Ammon's horn (tissue), 1 donor: ENCODE data around the gene FBXO24.

Source experiments
- DNase-seq: peaks from one replicate; pipeline ENCODE4 v3.0.0-alpha.2; 2016; ENCODE audit warnings: low spot score

FBXO24 gene

DNA sequence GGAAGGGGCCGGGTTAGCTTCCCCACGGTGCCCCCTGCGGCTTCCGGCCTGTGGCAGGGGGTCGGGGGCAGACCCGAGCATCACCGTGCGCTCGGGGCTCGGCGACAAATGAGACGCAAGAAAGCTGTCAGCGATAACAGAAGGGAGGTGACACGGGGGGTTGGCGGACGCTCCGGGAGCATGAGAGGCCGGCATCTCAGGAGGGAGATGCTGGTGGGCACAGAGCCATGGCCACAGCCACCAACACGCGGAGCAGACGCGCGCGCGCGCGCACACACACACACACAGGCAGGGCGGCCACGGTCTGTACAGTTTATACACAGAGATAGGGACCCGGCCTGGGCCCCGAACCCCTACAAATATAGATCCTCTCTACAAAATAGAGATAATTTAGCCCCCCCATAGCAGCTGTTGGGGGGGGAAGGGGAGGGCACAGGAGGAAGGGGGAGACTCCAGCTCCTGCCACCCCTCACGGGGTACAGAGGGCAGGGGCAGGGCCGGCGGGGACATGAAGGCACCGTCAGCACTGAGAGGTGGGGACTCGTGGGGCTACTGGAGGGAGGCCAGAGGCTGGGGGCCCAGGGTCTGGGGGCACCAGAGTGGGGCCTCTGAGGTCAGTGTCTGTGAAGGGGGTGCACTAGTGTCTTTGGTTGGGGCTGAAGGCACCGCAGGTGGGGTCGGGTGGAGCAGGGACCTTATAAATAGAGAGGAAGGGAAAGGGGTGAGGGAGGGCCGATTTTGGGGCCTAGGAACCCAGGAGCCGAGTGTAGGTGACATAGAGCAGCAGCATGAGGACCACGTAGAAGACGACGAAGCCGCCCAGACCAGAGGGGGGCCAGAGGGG is 11.5 kb upstream of the FBXO24 start:
- DNase-seq, result no peak

DNA sequence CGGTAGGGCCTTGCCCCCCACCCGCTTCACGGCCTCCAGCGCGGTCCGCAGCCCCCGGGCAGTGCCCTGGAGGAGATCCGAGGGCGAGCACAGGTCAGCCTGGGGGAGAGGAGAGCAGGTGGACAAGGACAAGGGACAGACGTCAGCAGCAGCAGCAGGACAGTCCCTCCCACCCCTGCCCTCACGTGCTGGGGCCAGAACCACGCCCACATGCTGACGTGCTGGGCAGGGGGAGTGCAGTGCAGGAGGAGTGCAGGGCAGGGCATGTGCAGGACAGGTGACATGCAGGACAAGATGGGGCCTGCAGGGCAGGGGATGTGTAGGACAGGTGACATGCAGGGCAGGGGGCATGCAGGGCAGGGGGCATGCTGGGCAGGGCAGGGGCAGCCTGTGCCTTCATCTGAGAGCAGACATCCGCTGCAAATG is 10.9 kb upstream of the FBXO24 start:
- no peak for DNase-seq

DNA sequence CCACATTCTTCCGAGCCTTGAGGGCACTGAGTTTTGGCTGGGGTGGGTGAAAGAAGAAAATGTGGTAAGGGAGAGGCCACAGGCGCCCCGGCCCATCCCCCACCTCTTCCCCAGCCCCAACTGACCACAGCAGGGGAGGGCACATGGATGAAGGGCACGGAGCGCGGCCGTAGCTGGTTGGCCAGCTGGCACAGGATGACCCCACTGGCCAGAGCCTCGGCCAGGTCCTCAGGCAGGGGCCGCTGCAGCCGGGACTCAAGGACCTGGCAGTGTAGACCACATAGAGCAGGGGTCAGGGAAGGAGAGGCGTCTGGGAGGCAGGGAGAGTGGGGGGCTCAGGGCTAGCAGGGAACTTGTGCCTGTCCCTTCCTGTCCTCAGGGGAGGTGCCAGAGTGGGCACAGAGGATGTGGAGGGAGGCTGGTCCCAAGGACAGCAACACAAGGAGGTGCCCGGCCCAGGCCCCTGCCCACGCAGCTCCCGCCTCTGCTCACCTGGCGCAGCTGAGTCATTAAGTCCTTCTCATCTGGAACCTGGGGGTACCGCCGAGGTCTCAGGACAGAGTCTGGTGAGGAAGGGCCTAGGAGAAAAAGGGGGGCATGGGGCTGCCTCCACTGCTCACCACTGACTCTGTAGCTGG is 10.3 kb upstream of the FBXO24 start:
- DNase-seq, result no peak

DNA sequence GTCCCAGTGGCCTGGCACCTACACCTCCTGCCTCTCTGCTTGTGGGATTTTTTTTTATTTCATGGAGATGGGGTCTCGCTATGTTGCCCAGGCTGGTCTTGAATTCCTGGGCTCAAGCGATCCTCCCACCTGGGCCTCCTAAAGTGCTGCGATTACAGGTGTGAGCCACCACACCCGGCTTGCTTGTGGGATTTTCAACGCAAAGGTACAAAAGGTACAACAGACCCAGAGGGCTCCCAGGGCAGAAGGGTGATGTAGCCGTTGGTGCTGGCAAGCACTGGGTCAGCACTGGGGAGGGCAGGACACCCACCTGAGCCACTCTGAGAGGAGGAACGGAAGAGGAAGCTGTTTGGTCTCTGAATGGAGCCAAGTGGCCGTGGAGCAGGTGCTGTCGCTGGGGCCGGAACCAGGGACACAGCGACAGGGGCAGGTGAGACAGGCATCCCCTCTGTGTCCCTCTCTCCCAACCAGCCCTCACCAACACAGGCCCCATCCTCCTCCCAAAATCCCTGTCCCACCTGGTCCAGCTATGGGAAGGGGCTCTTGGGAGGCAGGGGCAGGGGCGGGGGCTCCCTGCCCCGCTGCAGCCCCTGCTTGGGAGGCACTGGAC is 9.6 kb upstream of the FBXO24 start:
- DNase-seq, result no peak

DNA sequence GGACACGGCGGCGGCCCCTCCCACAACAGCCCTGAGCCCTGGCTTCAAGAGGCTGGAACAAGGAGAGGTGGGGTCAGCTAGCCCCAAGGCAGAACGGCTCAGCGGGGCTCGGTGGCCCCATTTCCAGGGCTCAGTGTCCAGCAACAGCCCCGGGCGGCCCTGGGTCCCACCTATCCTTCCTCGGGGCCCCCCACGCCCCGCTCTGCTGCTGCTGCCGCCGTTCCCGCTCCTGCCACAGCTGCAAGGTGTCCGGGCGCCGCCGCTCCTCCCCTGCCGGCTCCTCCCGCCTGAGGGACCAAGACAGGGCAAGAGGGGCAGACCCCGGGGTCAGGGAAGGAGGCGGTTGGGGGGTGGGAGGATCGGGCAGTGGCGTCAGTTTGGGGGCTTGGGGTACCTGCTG is 9.0 kb upstream of the FBXO24 start:
- DNase-seq, result no peak

DNA sequence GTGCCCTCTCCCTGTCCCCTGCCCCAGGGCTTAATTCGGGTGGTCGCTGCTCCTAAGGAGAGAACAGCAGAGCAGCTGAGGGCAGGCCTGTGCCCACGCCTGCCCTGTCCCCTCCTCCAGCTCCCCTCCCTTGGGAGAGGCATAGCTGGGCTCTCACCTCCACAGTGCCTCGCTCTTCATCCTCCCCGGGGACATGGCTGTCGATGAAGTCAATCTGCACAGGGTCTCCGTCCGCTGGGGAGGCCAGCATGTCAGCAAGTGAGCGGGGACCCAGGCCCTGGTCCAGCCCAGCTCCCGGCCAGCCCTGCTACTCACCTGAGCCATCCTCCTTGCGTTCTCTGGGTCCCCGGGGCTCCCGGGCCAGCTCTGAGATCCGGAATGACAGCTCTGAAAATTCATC is 8.6 kb upstream of the FBXO24 start:
- DNase-seq, result no peak

DNA sequence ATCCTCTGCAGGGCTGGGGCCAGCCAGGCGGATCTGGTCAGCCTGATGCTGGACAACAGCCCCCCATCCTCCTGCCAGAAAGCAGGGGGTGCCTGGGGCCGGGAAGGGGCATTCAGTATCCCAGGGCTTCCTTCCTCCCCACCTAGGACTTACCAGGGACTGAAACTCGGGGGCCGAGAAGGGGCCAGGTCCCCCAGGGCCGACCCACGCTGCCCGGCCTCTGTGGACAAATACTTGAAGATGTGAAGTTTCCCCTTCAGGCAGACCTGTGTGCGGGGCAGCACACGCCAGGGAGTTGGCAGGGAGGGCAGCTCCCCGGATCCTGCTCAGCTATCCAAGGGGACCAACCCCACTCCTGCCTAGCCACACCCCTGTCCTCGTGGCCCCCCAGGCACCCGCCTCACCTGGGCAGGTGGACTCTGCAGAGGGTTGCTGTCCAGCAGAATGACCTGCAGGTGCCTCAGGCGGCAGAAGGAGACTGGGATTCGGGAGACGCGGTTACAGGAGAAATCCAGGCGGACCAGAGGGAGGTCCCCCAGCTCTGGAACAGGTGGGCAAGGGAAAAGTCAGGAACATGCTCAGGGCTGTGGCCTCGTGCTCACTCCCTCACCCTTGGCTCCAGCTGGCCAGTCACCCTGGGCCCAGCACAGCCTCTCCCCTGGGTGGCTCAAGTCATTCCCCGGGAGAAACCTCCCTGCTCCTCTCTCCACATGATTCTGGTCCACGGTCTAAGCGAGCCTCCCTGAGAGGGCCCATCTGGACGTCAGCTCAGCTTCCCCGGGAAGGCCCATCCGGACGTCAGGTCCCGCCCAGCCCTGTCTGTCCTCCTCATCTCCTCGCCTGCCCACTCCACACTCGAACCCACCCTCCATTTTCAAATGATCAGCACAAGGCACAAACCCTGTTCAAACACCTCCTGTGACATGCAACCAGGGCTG is 7.6 kb upstream of the FBXO24 start:
- DNase-seq, result no peak

DNA sequence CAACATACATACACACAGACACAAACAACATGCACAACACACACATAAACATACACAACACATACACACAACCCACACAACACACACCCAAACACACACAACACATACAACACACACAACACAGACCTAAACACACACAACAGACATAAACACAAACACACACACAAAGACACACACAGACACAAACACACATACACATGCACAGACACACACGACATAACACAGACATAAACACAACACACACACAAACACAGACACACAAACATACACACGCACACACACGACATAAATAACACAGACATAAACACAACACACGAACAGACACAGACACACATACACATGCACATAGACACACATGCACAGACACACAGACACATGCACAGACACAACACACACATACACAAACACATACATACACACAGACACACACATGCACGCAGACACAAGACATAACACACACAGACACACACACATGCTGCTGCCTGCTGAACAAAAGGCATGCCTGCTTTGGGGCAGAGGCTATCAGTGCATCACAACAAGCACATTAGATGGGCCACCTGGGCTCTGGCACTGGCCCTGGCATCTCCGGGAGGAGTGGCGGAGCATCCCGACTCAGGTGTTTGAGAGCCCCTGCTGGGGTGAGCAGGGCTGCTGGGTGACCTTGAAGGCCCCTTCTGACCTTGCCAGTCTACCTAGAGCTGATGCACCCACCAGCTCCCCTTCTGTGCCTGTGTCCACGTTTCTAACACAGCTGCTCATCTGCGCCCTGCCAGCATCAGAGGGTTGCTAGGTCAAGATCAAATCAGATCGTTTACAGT is 5.5 kb upstream of the FBXO24 start:
- no peak for DNase-seq

DNA sequence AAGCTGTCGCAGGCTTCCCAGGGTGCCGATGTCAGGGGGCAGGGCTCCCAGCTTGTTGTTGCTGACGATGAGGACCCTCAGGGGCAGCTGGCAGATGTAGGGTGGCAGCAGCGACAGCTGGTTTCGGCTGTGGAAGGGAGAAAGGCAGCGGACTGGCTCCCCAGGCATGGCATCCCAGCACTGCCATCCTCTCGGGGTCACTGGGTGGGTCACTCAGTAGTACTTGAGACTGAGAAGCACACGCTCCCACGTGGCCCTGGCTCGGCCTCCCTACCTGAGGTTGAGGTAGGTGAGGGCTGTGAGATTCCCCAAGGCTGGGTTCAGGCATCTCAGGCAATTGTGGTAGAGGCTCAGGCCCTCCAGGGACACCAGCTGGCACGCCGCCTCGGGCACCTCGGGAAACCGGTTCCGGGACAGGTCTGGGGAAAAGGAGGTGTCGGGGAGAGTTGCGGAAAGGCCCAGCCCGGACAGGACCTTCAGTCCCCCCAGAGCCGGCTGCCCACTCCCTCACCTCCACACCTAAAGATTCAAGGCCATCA is 4.0 kb upstream of the FBXO24 start:
- no peak for DNase-seq

DNA sequence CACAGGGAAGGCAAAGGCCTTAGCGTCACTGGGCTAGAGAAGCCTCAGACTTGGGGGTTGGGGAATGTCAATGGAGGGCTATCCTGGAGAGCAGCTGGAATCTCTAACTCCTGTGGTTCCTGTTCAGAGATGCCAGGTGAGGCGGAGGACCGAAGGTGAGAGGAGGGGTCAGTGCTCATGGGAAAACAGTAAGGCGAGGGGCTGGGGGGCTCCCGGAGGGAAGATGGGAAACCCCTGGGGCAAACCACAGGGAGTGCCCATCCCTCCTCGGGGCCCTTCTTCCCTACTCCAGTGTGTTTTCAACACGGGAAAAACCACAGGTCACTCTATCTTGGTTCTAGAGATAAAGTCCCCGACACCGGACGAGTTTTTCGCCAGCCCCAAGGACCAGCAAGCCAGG is 3.5 kb upstream of the FBXO24 start:
- no peak for DNase-seq

DNA sequence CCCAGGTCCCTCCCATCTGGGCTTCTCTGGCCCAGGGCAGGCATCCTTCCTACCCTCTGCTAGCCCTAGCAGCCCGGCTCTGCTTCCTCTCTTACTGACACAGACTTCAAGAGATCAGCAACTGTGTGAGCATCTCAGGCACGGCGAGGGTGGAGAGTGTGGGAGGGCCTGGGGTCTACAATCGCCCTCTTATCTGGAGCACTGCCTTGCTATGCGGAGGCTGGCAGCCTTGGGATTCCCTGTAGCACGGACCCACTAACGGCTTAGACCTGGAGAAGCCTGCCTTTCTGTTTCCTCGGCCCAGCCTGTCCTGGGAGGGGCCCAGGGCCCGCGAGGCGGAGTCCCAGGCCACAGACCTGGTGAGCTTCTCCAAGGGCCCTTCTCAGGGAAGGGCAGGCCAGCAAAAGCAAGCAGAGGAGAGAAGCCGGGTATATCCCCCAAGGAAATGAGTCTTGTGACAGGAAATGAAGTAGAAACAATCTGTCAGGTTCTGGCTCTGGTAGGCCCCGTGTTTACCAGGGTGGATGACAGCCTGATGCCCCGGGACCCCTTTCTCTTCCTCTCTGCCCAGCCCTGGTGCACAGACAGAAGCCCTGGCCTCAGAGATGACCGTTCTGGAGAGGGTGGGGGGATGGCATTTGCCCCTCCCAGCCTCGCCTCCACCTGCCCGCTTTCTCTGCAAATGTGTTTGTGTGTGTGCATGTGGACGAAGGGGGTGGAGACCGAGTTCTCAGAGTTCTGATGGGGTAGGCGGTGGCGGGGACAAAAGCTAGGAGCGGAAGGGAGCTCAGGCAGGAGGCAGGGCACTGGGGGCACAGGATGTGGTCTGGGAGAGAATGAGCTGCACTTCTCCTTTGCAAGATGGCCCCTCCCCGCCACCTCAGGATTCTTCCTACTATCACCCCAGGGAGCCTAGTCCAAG is 2.7 kb upstream of the FBXO24 start:
- peak; percentile 81 for DNase-seq

DNA sequence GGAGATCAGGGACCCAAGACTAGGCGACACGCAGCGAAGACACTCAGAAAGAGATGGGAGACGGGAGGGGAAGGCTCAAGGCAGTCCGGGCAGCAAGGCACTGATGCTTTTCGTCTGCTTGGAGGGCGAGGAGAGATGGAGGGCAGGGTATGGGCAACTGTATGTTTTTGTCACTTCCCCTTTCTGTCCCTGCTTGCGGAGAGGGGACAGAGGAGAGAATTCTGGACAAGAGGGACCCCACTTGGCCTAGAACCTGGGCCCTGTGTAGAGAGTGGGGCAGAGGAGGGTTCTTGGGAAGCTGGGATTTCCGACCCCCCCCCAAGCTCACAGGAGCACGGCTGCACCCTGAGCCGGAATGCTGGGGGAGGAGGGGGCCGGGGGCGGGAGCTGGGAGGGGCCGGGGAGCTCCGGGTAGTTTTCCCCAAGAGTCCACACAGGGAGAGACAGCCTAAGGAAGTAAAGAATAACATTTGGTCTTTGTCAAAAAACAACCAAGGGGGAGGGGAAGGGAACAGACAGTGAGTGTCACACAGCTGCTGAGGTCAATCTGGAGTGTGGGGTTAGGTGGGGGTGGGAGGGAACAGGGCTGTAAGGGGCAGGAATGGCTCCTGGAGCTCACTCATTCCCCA is 2.0 kb upstream of the FBXO24 start:
- DNase-seq, result no peak

DNA sequence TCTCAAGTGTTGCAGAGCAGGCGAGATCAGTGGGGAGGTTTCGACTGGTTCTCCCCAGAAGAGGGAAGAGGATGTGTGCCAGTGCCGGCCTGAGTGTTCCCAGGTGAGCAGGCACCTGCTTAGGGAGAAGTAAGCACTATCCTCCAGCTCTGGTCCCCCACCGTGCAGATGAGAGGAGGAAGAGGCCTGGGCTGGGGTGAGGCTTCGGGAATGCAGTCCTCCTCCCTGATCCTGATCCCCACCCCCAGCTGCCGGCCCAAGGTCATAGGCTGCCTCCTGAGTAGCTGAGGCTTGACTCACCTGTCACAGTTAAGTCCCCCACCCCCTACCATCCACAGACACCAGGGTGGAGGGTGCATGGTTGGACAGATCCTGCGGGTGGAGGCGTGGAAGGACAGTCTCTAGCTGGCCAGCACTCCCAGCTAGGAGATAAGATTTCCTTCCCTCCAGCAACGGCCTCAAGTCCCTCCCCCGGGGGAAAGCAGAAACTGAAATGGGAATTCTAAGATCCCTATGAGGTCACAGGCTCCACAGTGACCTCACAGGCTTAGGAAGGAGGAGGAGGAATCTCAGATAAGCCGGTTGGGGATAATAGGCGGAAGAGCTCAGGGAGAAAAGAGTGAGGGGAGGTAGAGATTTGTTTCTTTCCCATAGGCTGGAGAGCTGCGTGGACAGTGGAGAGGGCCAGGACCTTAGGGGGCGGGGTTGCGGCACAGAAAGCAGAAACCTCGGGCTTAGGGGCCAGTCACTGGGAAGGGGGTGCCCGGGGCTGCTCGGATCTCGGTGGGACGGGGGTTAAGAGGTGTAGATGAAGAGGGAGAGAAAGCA is 1.2 kb upstream of the FBXO24 start:
- no peak for DNase-seq

DNA sequence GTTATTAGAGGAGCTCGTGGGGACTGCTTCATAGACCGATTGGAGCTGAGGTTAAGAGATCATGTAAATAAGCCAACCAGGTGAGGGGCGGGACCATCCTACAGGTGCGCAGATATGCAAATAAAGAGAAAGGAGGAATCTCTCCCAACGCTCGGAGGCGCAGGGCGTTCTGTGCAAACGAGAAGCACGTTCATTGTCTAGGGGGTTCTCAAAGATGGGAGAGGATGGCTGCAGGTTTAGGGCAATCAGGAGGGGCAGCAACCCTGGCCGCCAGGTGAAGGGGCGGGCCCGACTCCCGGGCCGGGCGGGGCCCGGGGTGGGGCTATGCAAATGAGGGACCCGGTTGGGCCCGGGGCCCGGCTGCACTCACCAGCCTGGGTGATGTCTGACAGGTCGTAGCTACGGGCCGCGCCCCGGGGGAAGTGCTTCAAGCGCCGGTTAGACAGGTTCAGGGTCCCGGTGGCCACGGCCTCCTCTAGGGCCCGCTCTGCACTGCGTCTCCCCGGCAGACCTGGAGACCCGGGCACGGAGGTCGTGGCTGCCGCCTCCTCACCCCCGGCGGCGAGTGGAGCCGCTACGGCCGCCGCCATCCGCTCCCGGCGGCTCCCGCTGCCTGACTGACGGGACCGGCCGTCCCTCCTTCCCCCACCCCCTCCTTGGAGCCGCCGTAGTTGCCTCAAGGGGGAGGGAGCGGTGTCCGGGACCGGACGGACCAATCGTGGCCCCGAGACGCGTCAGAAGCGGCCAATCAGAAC is 440 bp upstream of the FBXO24 start, which contains the start of gene LRCH4:
Gene LRCH4, minus strand, starts transcription at position 619 of the 755 bp plus-strand sequence. Its CDS starts 29 bp downstream, at position 590.
- DNase-seq, result no peak

DNA sequence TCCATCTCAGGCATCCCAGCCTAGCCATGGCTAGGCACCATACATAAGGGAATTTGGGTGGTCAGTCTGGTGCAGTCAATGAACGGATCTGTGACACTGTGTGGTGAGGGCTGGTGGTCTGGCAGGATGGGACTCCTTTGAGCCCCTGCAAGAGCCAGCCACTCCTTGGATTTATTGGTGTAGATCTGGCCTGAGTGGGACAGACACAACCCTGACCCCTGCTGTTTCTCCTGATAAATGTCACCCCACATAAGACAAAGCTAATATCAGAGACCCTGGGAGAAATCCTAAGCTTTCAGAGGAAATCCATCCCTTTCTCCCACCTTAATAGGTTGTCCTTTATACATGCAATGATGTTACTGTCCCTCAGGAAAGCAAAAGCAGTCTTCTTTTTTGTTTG is 2.3 kb downstream of the FBXO24 start:
- no peak for DNase-seq

DNA sequence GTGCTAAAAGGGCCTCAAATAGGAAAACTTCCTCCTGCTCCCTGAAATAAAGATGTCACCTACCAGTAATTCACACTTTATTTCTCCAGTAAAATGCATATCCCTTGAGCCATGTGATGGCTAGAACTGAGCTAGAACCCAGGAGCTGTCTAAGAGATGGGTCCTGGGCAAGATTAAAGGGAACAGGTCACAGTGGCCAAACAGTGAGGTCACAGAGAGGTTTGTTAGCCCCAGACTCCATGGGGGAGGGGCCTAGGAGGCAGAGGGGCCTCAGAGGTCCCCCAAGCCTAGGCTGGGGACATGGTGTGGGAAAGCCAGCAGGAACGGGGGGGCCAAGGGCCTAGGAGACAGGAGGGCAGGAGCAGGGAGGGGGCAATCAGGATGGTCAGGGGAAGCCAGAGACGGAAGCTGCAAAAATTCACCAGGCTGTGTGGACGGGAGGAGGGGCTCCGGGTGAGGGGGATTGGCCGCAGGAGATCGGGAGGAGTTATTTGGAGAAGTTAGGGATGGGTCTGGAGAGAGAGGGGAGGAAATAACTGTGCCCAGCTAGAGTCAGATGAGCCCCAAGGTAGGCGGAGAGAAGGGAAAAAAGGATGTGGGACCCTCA is 3.3 kb downstream of the FBXO24 start:
- DNase-seq, result no peak

DNA sequence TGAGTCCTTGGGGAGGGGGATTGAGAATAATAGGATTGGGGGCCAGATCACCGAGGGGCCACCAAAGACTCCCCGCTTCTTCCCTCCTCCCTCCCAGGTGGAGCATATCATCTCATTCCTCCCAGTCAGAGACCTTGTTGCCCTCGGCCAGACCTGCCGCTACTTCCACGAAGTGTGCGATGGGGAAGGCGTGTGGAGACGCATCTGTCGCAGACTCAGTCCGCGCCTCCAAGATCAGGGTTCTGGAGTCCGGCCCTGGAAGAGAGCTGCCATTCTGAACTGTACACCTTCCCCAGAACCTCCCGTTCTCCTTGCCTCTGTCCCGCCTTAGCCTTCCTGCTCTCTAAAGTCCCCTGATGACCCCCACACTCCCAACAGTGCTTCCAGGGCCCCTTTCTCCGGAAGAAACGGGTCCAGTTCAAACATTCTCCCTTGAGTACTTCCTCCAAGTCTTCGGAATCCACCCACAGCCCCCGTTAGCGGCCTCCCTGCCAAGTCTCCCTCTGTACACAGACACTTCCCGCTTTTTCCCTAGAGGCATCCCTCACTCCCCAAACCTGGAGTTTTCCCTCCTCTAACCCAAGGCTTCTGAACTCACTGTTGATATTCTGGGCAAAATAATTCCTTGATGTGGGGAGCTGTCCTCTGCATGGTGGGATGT is 4.1 kb downstream of the FBXO24 start:
- no peak for DNase-seq
